NK-92 treated with Interleukin-12 subunit alpha and Interleukin-12 subunit beta, amount 100 ng/mL, for 24 hours (cell line): ENCODE data around the gene NEURL2.

Experiments
- DNase-seq: peaks from one replicate; lab custom pipeline; 2025; lab: John Stamatoyannopoulos, UW

Gene NEURL2

DNA sequence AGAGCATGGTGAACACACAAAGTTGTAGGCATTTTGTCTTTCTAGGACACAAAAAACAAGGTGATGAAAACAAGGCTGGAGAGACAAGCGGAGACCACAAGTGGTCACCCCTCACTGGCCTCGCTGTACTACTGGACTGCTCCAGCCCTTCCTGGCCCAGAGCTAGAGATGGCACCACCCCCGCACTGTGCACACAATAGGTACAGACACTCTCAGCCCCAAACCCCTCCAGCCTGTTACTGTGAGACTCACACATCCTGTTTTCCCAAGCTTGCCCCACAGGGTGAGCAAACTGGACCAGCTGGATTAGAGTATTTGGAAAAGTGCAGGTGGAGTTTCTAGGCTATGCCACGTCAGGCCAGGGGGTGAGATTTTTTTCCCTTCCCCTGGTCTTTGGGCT is 18.4 kb downstream of the NEURL2 start:
- no peak for DNase-seq

DNA sequence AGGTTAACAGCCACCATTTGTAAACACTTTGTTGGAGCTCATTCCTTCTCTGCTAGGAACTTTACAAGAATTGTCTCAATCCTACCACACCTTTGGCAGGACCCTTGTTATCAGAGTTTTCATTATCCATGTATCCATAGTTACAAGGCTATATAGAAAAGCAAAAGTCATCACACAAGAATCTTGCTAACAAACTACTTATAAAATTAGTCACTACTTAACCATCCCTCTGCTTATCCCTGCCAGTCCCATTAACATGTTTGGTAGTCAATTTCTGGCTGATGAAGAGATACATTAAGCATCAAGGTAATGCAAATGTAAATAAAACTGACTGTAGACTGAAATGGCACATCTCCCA is 23.2 kb downstream of the NEURL2 start:
- DNase-seq, result no peak

DNA sequence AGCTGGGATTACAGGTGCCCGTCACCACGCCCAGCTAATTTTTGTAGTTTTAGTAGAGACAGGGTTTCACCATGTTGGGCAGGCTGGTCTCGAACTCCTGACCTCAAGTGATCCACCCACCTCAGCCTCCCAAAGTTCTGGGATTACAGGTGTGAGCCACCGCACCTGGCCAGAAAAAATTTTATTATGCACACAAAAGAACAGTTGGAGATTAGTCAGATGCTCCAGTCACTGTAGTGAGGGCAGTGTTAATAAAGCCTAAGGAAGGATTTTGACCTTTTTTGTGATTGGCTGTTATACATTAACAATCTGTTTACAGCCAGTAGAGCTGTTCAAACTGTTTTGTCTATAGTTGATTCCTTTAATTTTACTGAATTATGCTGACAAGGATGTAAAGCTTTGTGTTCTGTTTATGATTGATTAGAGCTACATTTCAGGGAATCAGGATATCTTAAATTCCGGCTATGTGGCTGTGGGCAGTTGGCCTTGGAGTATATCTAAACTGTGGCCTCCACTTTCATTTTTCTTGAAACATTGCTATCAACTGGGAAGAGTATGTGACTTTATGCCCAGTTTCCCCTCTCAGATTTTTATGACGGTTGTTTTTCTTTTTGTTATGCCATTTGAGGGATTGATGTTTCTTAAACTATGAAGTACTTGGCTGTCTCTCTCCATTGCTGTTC is 23.7 kb downstream of the NEURL2 start:
- no peak for DNase-seq

DNA sequence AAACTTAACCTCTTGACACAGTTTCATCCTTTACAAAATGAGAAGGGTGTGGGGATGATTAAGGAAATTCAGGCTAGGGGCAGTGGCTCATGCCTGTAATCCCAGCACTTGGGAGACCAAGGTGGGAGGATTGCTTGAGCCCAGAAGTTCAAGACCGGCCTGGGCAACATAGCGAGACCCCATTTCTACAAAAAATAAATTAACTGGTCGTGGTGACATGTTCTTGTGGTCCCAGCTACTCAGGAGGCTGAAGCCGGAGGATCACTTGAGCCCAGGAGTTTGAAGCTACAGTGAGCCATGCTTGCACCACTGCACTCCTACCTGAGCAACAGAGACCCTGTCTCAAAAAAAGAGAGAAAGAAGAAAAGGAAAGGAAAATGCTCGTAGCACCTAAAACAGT is 24.6 kb downstream of the NEURL2 start:
- DNase-seq, result no peak

DNA sequence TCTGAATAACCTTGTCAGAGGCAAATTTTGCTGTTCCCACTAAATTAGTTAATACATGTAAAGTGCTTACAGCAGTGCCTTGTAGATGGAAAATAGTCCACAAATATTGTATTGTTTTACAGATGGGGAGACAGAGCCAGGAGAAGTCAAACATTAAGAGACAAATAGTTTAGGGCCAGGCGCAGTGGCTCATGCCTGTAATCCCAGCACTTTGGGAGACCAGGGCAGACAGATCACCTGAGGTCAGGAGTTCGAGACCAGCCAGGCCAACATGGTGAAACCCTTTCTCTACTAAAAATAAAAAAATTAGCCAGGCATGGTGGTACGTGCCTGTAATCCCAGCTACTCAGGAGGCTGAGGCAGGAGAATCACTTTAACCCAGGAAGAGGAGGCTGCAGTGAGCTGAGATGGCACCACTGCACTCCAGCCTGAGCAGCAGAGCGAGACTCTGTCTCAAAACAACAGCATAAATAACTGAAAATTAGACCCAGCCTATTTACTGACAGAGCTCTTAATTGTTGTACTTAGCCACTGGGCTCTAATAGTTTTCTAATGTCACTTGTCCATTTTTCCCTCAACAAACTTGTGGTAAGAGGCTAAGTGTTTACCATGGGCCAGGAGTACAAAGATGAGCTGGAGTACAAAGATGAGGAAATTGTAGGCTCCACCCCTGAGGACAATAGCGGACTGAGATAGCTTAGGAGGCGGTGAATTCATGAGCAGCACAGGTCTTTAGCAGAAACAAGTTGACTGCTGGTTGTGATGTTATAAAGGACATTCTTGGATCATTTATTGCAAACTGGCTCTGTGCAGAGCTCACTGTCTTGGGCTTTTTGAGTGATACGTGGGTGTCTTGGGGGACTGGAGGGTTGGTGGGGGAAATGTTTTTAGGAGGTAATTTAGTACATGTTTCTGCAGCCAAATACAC is 27.2 kb downstream of the NEURL2 start:
- DNase-seq, result no peak

DNA sequence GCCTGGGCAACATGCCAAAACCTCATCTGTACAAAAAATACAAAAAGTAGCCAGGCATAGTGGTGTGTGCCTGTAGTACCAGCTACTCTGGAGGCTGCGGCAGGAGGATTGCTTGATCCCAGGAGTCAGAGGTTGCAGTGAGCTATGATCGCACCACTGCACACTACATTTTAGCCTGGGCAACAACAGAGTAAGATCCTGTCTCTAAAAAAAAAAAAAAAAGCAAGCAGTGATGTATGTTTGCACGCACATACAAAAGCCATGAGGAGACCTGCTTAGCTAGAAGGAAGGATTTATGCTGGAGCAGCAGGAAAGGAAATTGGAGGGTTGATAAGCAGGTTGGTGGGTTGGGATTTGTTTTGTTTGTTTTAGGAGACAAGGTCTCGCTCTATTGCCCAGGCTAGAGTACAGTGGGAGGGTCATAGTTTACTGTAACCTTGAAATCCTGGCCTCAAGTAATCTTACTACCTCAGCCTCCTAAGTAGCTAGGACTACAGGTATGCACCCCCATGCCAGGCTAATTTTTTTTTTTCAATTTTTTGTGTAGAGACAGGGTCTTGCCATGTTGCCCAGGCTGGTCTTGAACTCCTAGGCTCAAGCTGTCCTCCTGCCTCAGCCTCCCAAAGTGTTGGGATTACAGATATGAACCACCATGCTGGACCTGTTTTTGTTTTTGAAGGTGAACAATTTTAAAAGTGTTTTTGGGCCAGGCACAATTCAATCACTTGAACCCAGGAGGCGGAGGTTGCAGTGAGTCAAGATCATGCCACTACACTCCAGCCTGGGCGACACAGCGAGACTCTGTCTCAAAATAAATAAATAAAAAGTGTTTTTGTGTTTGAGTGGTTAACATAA is 29.6 kb downstream of the NEURL2 start:
- no peak for DNase-seq

DNA sequence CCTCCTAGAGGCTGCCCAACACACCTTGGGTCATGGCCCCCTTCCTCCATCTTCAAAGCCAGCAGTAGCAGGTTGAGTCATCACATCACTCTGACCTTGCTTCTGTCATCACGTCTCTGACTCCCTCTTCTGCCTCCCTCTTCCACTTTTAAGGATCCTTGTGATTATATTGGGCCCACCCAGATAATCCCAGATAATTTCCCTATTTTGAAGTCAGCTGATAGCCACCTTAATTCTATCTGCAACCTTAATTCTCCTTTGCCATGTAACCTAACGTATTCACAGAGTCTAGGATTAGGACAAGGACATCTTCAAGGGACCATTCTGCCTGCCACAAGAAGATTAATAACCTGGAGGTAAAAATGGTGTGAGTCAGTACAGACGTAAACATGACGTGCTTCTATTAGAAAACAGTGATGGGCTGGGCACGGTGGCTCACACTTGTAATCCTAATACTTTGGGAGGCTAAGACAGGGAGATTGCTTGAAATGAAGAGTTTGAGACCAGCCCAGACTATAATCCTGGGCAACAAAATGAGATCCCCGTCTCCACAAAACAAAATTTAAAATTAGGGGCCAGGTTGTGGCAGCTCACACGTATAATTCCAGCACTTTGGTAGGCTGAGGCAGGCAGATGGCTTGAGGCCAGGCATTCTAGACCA is 30.3 kb downstream of the NEURL2 start:
- no peak for DNase-seq

DNA sequence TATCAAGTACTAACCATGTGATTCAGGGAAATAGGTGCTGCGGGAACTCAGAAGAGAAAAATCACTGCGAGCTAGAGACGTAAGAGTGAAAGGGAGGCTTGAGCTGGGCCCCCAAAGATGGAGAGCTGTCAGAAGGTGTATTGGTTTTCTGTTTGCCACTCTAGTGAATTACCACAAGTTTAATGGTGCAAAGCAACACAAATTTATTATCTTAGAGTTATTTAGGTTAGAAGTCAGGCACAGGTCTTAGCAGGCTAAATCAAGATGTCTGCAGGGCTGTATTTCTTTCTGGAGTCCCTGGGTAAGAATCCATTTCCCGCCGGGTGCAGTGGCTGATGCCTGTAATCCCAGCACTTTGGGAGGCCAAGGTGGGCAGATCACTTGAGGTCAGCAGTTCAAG is 31.1 kb downstream of the NEURL2 start:
- DNase-seq, result no peak

DNA sequence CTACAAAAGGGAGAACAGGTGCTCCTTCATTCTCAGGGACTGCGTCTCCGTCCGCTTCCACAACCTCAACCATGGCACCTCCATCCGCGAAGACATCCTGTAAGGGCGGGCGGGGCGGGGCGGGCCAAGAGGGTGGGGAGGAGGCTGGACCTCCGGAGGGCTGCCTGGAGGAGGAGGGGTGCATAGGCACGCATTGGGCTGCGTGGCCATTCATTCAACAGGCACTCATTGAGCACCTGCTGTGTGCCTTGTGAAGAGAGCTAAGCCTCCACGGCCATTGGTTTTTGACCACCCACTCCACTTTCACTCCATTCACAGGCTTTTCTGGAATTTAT is 33.2 kb downstream of the NEURL2 start:
- peak; percentile 65 for DNase-seq

DNA sequence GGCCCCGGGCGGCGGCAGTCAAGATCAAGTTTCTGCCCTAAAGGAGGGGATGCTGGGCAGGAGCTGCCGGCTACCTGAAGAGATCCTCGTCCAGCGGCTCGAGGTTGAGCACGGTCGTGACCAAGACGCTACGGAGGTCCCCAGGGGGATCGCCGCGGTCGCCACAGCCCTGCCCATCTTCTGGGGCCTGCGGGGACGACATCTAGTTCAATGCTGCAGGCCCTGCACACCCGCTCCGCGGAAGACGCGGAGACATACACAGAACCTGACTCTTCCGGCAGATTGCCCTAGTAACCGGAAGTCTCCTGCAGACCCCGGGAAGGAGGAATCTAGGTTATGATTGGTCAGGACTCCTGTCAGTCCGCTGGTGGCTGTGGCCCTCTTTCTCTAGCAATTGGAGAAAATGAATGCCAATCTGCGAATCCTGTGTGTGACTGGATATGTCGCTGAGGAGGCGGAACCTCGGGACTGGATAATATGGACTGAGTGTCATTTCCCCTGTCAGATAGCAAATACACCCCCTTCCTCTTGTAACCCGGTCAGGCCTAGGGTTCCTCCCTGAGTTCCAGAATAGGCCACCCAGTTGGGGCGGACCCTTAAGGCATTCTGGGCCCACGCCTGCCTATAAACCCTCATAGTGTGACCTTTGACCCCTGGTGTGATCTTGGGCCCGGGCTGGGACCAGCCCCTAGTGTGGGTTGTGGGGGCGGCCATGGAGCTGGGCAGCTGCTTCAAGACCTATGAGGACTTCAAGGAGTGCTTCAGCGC is 33.7 kb downstream of the NEURL2 start, which contains the start of the genes ACOT8 and ZSWIM3:
ACOT8 (minus strand) TSS at position 279 of the 768 bp plus-strand sequence; CDS start at position 202, 77 bp downstream.
ZSWIM3 (plus strand) TSS at position 501 of the 768 bp plus-strand sequence; CDS start at position 713, 212 bp downstream.
- peak; percentile 92 for DNase-seq

DNA sequence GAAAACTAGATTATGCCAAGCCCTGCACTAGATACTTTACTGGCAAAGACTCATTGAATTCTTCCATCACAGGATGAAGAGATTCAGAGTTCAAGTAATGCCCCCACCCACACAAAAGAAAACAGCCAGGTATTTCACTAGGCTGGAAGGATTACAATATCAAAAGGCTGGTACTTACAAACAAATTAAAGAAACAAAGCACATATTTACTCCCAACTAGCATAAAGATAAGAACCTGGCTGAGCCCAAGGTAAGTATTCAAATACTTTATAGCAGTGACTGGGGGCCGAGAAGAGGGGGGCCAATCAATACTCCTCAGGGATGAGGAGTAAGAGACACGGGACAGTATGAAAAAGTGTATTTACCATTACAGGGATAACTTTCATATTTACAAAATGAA is 37.5 kb downstream of the NEURL2 start:
- DNase-seq, result no peak

DNA sequence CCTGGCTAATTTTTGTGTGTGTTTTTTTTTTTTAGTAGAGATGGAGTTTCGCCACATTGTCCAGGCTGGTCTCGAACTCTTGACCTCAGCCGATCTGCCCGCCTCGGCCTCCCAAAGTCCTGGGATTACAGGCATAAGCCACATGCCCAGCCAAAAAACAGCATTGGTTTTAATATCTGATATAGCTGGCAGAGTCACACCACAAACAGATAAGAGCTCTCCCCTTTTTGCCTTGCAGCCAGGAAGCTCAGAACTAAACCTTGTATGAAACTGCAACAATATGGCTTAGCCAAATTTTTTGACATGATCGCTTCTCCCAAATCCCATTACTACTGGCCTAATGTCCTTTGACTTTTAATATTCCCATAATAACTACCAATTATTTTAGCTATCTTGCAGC is 38.7 kb downstream of the NEURL2 start:
- no peak for DNase-seq

DNA sequence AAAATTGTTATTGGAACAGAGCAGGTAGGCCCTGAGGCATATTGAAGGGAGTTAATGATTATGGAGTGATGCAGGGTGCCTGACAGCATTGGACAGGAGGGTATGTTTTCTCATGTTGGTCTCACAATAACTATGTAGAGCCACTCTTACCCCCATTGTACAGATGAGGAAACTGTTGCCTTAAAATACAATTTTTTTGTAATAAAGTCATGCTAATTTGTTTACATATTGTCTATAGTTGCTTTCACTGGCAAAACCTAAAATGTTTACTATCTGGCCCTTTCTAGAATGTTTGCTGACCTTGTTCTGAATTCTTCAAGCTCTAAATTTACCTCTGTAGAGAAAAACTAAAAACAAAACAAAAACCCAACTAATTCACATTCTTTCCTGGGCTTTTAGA is 39.5 kb downstream of the NEURL2 start:
- no peak for DNase-seq

DNA sequence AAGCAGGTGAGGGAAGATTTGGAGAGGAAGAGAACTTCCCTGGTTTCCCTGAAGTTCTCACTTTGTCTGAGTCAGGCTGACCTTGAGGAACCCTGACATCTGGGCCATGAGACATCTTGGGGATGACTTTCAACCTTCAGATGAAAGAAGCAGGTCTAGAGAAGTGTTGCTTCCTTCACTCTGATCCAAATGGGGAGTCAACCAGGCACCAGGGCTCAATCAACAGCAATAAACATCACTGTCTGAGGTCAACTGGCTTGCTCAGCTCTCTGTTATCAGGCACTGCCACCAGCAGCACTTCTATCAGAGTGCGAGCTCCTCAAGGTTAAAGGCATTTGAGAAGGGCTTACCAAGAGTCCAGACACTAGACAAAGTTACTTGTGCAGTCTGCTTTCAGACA is 40.1 kb downstream of the NEURL2 start:
- no peak for DNase-seq

DNA sequence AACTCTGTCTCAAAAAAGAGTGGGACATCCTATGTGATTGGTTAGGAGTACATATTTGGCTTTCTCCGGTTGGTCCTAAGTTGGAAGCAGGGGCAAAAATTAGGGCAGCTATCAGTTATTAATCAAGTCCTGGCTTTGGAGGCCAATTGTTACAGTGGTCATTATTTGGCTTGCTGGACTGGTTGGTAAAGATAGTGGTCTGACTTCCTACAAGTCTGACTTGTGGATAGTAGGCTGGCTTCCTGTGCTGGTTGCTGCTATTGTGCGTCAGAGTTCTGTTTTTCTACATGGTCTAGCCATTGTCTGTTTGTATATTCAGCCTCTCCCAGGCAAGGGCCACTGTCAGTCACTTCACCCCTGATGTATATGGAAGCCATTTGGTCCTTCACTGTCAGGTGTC is 40.8 kb downstream of the NEURL2 start:
- no peak for DNase-seq

DNA sequence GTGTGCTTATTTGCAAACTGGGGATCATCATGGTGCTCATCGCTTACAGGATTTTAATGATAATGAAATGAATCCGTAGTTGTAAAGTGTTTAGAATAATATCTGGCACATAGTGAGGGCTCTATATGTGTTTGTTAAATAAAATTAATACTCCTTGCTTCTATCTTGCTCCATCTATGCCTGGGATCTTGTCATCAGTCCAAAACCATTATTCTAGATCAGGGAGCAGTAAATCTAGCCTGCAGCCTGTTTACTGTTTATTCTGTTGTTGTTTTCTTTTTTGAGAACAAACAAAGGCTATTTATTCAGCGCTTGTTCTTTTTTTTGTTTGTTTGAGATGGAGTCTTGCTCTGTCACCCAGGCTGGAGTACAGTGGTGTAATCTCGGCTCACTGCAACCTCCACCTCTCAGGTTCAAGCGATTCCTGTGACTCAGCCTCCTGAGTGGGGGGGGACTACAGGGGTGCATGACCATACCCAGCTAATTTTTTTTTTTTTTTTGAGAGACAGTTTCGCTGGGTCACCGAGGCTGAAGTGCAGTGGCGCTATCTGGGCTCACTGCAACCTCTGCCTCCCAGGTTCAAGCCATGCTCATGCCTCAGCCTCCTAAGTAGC is 41.9 kb downstream of the NEURL2 start:
- DNase-seq, result no peak

DNA sequence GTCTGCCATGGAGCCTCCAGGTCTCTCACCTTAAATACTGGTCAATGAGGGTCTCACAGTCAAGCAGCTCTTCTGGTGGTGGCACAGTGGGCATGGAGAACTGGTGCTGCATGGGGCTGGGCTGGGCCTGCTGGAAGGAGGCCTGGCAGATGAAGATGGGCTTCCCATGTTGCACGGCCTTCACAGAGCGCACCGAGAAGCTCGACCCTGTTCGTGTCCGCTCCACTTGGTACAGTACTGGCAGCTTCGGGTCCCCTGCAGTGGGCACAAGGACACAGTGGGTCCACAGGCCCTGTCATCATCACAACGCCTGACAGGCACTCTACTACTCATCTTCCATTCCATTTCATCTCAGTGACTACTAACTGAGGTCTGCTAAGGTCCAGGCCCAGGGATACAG is 42.6 kb downstream of the NEURL2 start:
- no peak for DNase-seq

DNA sequence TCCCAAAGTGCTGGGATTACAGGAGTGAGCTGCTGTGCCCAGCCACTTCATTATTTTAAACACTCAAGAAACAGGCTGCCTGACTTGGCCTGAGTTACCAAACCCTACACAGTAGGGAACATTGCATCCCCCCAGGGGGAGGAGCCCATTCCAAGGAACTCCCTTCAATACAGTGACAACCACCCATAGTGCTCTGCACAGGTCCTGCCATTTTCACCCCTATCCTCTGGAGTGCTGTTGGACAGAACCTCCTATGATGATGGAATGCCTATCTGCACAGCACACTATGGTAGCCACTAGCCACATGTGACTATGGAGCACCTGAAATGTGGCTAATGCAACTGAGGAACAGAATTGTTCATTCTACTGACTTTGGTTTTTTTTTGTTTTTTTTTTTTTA is 45.6 kb downstream of the NEURL2 start:
- DNase-seq, result no peak

DNA sequence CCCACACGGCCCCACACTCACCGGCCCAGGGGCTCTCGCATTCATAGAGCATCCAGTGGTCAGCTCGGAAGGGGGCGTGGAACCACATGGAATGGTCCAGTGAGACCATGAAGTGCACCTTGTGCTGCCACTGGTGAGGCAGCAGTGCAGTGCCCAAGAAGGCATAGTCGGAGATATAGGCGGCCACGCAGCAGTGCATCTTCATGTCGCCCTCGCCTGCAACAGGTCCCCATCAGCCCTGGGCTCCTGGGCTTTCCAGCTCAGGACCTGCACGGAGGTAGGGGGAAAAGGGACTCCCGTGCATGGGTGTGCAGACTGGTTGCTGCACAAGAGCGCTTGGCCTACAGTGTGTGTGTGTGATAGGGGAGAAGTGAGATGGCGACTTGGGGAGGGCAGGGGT is 47.5 kb downstream of the NEURL2 start:
- no peak for DNase-seq

DNA sequence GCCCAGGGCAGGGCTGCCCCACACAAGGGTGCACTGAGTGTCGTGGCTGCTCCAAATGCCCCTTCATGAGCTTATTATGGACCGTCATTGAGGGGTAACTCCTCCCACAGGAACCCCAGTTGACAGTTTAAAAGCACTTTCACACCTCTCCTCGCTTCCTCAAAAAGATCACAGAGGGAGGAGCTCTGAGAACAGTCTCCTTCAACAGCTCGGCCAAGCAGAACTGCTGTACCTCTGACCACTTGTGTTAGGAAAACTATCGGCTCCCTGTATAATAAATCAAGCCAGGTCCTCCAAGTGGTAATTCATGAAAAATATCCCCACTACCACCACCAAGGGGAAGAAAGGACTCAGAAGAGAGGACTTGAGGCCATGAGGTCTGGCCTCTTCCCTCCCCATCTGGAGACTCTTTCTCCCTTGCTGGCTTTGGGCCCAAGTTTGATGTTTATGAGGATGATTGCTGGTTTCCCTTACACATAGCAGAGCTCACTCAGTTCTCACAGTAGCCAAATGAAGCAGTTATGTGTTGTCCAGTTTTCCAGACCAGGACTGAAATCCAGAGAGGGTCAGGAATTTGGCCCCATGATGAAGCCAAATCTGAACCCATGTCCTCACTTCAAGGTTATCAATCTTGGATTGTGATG is 48.7 kb downstream of the NEURL2 start:
- DNase-seq, result no peak
